Mesothelial cell of epicardium (in vitro differentiated cells): ENCODE results near the gene CHD1L. TPM values are rescaled to one million over a fixed set of nuclear protein-coding genes. Genes with fewer than 3 reads are reported as not detected.
"Not testable (repeated sequence)": the region's sequence is repeated elsewhere in the genome, so short reads cannot be mapped to it uniquely, and the experiment has no call there.

Source experiments
- DNase-seq, 2 experiments: peaks; one replicate each; pipeline ENCODE4 v3.0.0; 2021; ENCODE audit warnings: low spot score in 2 of 2; ENCODE audit not compliant: unreplicated experiment in 2 of 2
- H3K27ac Mint-ChIP-seq: 2 replicates; pipeline ENCODE4 v1.8.0; 2021; ENCODE audit warnings: mixed read lengths
- H3K27me3 Mint-ChIP-seq: 2 replicates; pipeline ENCODE4 v1.8.0; 2021; ENCODE audit warnings: low read depth, mixed read lengths
- H3K36me3 Mint-ChIP-seq: 2 replicates; pipeline ENCODE4 v1.8.0; 2021; ENCODE audit warnings: mixed read lengths
- H3K4me1 Mint-ChIP-seq: 2 replicates; pipeline ENCODE4 v1.8.0; 2021; ENCODE audit warnings: mixed read lengths
- H3K4me3 Mint-ChIP-seq: 2 replicates; pipeline ENCODE4 v1.8.0; 2021; ENCODE audit warnings: mild to moderate bottlenecking, moderate library complexity, mixed read lengths
- H3K9me3 Mint-ChIP-seq: 2 replicates; pipeline ENCODE4 v1.8.0; 2021; ENCODE audit warnings: mixed read lengths
- total RNA-seq: library from RNA; stranded (reverse); gene quantifications from 3 replicates; pipeline ENCODE4 v1.2.1, GENCODE V29; 2021
- TF ChIP-seq, protein P1 (sequence below): fragments of 200-600 bp; sonication (generic); IDR thresholded peaks from one replicate; pipeline ENCODE4 v1.5.0; 2021; ENCODE audit warnings: antibody characterized with exemption; ENCODE audit not compliant: unreplicated experiment

Gene CHD1L
- total RNA-seq, 1 donor from 2014 or later = 67.5 TPM

- Mint-ChIP-seq H3K27me3 (no peaks in the 10 kb centered on the region), H3K4me1 (peaks cover 12% of the 10 kb centered on the region), H3K27ac (no peak overlapping the region), H3K4me3 (no peak overlapping the region), H3K36me3 (peaks cover under 1% of the 10 kb centered on the region), H3K9me3 (peaks cover 12% of the 10 kb centered on the region)
- TF ChIP-seq, protein P1, sequence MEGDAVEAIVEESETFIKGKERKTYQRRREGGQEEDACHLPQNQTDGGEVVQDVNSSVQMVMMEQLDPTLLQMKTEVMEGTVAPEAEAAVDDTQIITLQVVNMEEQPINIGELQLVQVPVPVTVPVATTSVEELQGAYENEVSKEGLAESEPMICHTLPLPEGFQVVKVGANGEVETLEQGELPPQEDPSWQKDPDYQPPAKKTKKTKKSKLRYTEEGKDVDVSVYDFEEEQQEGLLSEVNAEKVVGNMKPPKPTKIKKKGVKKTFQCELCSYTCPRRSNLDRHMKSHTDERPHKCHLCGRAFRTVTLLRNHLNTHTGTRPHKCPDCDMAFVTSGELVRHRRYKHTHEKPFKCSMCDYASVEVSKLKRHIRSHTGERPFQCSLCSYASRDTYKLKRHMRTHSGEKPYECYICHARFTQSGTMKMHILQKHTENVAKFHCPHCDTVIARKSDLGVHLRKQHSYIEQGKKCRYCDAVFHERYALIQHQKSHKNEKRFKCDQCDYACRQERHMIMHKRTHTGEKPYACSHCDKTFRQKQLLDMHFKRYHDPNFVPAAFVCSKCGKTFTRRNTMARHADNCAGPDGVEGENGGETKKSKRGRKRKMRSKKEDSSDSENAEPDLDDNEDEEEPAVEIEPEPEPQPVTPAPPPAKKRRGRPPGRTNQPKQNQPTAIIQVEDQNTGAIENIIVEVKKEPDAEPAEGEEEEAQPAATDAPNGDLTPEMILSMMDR = no peak
- no peak for DNase-seq
These were observed 6.0 kb upstream of the CHD1L start for GRCh38 chr1:147236448-147236847.

GRCh38 chr1:147236959-147237791, 5.3 kb upstream of the CHD1L start:
- no peak overlapping the region for H3K27ac Mint-ChIP-seq
- TF ChIP-seq, protein P1 = no peak
- no peaks in the 10 kb centered on the region for H3K36me3 Mint-ChIP-seq
- no peaks in the 10 kb centered on the region for H3K27me3 Mint-ChIP-seq
- no peak for DNase-seq
- H3K4me1 Mint-ChIP-seq = peaks cover 16% of the 10 kb centered on the region
- H3K9me3 Mint-ChIP-seq = peaks cover 4% of the 10 kb centered on the region
- no peak overlapping the region for H3K4me3 Mint-ChIP-seq

DNA sequence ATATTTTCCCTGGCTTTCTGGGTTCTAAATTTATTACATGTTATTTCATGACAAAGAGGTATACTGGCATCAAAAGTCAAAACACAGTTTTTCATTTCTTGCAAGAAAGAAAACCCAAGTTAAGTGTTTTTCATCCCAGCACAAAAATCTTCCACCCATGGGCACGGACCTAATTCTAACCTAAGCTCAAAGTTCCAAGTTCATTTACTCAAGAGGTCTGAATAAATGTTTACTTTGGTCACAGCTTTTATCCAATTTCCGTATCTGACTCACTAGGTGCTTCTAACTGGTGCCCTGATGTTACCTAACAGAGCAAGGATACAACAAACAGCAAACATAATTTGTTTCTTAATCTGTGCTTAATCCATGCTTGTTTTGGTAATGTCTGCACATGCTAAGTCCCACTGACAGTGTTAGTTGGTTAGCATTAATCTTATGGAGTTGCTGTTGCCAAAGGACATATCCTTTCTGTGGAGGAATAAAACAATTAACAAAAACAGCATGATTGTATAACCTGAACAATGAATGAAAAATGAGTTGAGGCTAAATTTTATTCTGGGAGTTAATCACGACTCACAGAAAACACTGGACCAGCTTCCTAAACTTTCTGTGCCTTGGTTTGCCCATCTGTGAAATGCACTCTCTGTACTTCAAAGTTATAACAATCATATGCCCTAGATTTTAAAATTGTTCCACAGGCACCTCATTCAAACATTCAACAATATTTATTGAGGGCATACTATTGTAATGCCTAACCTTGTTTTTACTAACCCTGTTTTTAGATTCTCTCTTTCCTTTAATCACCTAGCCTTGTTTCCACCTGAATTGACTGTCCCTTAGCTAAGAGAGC, 4.2 kb upstream of the CHD1L start:
- no peaks in the 10 kb centered on the region for H3K27me3 Mint-ChIP-seq
- H3K9me3 Mint-ChIP-seq = peaks cover 4% of the 10 kb centered on the region
- no peak overlapping the region for H3K27ac Mint-ChIP-seq
- H3K36me3 Mint-ChIP-seq = no peaks in the 10 kb centered on the region
- DNase-seq = no peak
- no peak overlapping the region for H3K4me3 Mint-ChIP-seq
- peaks cover 17% of the 10 kb centered on the region for H3K4me1 Mint-ChIP-seq
- TF ChIP-seq, protein P1 = no peak

DNA sequence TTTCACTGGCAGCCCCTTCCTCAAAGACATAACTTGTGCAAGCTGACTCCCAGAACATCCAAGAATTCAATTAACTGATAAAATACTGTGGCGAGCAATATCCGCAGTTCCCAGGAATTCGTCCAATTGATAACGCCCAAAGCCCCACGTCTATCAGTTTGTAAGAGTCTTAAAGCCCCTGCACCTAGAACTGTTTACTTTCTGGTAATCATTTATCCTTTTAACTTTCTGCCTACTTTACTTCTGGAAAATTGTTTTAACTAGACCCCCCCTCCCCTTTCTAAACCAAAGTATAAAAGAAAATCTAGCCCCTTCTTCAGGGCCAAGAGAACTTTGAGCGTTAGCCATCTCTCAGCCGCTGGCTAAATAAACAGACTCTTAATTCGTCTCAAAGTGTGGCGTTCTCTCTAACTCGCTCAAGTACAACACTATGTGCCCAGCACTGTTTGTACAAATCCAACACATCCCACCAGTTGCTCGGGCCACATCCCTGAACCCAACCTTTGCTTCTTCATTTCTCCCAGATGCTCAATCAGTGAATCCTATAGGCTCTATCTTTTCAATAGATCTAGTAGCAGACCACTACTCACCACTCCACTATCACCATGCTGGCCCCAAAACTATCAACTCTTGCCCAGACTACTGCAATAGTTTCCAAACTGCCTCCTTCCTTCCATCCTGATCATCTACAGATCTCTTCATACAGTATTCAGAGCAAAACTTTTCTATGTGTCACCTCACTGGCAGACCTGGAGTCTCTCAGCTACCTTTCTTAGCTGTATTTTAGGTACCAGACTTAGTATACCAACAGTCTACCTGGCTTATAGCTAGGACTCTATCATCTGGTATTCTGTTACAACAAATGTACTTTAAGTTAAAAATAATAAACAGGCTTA, 3.3 kb upstream of the CHD1L start:
- no peak overlapping the region for H3K4me3 Mint-ChIP-seq
- TF ChIP-seq, protein P1 = no peak
- DNase-seq = no peak
- H3K9me3 Mint-ChIP-seq = peaks cover 1% of the 10 kb centered on the region
- H3K27ac Mint-ChIP-seq = no peak overlapping the region
- H3K36me3 Mint-ChIP-seq = no peaks in the 10 kb centered on the region
- H3K27me3 Mint-ChIP-seq = no peaks in the 10 kb centered on the region
- peaks cover 22% of the 10 kb centered on the region for H3K4me1 Mint-ChIP-seq

GRCh38 chr1:147240131-147240721, 2.3 kb upstream of the CHD1L start:
- not testable (repeated sequence) for H3K27ac Mint-ChIP-seq, H3K9me3 Mint-ChIP-seq, H3K4me3 Mint-ChIP-seq, H3K27me3 Mint-ChIP-seq, DNase-seq, H3K36me3 Mint-ChIP-seq
- peaks cover 28% of the 10 kb centered on the region for H3K4me1 Mint-ChIP-seq
